Measurements from ENCODE around the gene MMP25.

DNA sequence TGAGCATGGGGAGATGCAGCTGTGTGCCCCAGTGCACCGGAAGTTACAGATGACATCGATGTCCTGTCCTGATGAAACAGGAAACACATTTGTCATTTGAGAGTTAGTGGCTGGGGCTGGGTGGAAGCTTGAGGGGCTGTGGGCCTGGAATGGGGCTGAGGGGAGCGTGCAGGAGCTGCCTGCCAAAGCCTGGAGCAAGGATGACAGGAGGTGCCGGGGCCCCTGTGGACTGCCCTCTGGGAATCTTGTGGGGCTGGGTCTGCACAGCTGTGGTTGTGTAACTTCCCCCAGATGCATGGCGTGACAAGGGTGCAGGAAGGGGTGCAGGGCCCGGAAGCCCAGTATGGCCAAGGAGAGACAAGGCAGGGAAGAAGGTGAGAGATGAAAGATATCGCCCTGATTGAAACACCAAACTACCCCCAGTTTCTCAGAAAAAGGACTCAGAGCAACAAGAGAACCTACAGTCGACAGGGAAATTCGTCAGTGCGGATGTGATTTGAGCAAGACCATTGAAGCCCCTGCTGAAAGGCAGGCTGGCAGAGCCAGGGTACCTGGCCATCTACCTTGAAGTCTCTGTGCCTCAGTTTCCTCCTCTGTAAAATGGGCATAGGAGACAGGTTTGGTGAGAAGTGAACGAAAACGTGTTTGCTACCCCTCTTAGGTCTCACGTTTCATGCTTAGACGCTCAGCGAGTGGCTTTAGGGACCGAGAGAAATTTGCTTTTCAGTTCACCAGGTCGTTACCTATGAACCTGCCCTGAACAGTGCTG, 8.8 kb downstream of the MMP25 start:
- TF ChIP-seq YY1 (IDR thresholded peaks at IDR 0.05; ENCODE audit: insufficient read depth, insufficient read length) = no peak
- no peak for TF ChIP-seq SUZ12 (IDR thresholded peaks at IDR 0.05; ENCODE audit: extremely low read depth, insufficient read depth, insufficient read length)
- TF ChIP-seq ZNF274 (IDR thresholded peaks at IDR 0.05; ENCODE audit: low read depth, low read length) = no peak
